Measurements from ENCODE around the gene TP53INP2. TPM values are rescaled to one million over a fixed set of nuclear protein-coding genes. Genes with fewer than 3 reads are reported as not detected.

Gene TP53INP2
- total and polyA plus RNA-seq, 2 experiments from 2014 or later: 2.7 to 3.3 TPM

GRCh38 chr20:34675993-34676641, 28.0 kb upstream of the TP53INP2 start:
- Mint-ChIP-seq H3K27me3 (ENCODE audit: insufficient read depth, low read depth, poor library complexity) (peaks cover 4% of the 10 kb centered on the region), H3K4me1 (peaks cover 4% of the 10 kb centered on the region; the same call in 2 of the 3 replicates), H3K27ac (peak overlapping the region; percentile 99), H3K36me3 (ENCODE audit: low read depth) (no peaks in the 10 kb centered on the region), H3K4me3 (peak overlapping the region; percentile 95), H3K9me3 (no peaks in the 10 kb centered on the region; the same call in 2 of the 3 replicates)
- Histone ChIP-seq H3K4me3 (peak overlapping the region; percentile 88), H3K9me2 (ENCODE audit: insufficient read depth) (no peaks in the 10 kb centered on the region), H3K4me2 (peak overlapping the region; percentile 99), H3K27me3 (ENCODE audit: insufficient read depth) (no peaks in the 10 kb centered on the region), H3K36me3 (ENCODE audit: insufficient read depth) (no peaks in the 10 kb centered on the region), H3K4me1 (ENCODE audit: insufficient read depth) (0 out of 2 replicates have a peak, but pooled peaks cover 6% of the 10 kb centered on the region), H3K79me2 (replicated peaks; ENCODE audit: insufficient read depth) (peaks cover 42% of the 10 kb centered on the region), H3F3A (replicated peaks; ENCODE audit: low read depth) (0 out of 2 replicates have a peak, but pooled peaks cover 5% of the 10 kb centered on the region), H3K27ac (ENCODE audit: low read depth) (peak overlapping the region; percentile 81; the same call in 1 of the 2 replicates), H4K20me1 (replicated peaks; ENCODE audit: insufficient read depth) (peaks cover 4% of the 10 kb centered on the region; the same call in 1 of the 2 replicates), H2AFZ (peak overlapping the region; percentile 99)
- ATAC-seq: no peak
- no peak for DNase-seq (ENCODE audit: low spot score)
- TF ChIP-seq CREB1 (CRISPR knock-in tag; IDR thresholded peaks at IDR 0.05; ENCODE audit: low read depth): no peak
- no peak for TF ChIP-seq JUNB (IDR thresholded peaks at IDR 0.05; ENCODE audit: unreplicated experiment)
- no peak for TF ChIP-seq ZNF114 (CRISPR knock-in tag; IDR thresholded peaks at IDR 0.05)
- TF ChIP-seq STAT1 (IDR thresholded peaks at IDR 0.05; ENCODE audit: unreplicated experiment): no peak
- TF ChIP-seq REST (IDR thresholded peaks at IDR 0.05; ENCODE audit: unreplicated experiment): no peak
- TF ChIP-seq ZNF462 (CRISPR knock-in tag; IDR thresholded peaks at IDR 0.05): no peak
